Uterus (tissue), 4 donors: ENCODE data around the gene LAIR1. TPM values are rescaled to one million over a fixed set of nuclear protein-coding genes. Genes with fewer than 3 reads are reported as not detected.

Experiments
- DNase-seq, 2 donors: peaks; one replicate each; pipeline ENCODE4 v3.0.0-alpha.2; 2019 to 2020
- H3K27ac ChIP-seq, 2 donors: fragments of 200-600 bp; sonication (generic); 1 replicate in 1 of 2; 2 replicates in 1 of 2; pipeline ENCODE4 v1.5.1; 2016 to 2018
- H3K27me3 ChIP-seq, 2 donors: fragments of 200-600 bp; sonication (generic); one replicate each; pipeline ENCODE4 v1.5.1; 2018 to 2019; ENCODE audit warnings: control low read depth in 1 of 2
- H3K36me3 ChIP-seq, 2 donors: fragments of 200-600 bp; sonication (generic); one replicate each; pipeline ENCODE4 v1.5.1; 2019; ENCODE audit warnings: control low read depth in 1 of 2
- H3K4me1 ChIP-seq, 2 donors: fragments of 200-600 bp; sonication (generic); one replicate each; pipeline ENCODE4 v1.5.1; 2018 to 2019; ENCODE audit warnings: control low read depth in 1 of 2
- H3K4me3 ChIP-seq, 2 donors: fragments of 200-600 bp; sonication (generic); 1 replicate in 1 of 2; 2 replicates in 1 of 2; pipeline ENCODE4 v1.5.1; 2018 to 2019; ENCODE audit warnings: mild to moderate bottlenecking in 1 of 2
- H3K9me3 ChIP-seq, 2 donors: fragments of 200-600 bp; sonication (generic); one replicate each; pipeline ENCODE4 v1.5.1; 2019; ENCODE audit warnings: control low read depth in 1 of 2
- CTCF ChIP-seq, 4 experiments: fragments of 200-600 bp in 2 of 4; fragments of 450-650 bp in 2 of 4; sonication (generic) in 2 of 4; IDR thresholded peaks; one replicate each; pipeline ENCODE4 v1.5.1; 2016 to 2019; ENCODE audit warnings: antibody characterized with exemption in 4 of 4, mild to moderate bottlenecking in 2 of 4, moderate library complexity in 1 of 4
- POLR2A ChIP-seq, 2 donors: fragments of 450-650 bp; IDR thresholded peaks; one replicate each; pipeline ENCODE4 v1.6.1; 2016; ENCODE audit warnings: antibody characterized with exemption in 2 of 2, mild to moderate bottlenecking in 1 of 2, moderate library complexity in 1 of 2
- intact Hi-C: fragments of 100-400 bp; cut with DNase I; formaldehyde crosslinking; loops from one replicate; pipeline ENCODE4 v1.15.1; 2023; ENCODE audit warnings: low total_unique reads
- total RNA-seq, 4 donors: library from RNA; depleted of rRNA in 3 of 4; stranded (reverse); fragments of >200 nt in 3 of 4; gene quantifications; one replicate each; pipeline versions ENCODE4 v1.1.0 to v1.2.4, GENCODE V29; 2014 to 2023
- donor health status: DM: yes; HTN: yes; CAD: no.

LAIR1 gene
- total RNA-seq, 4 donors from 2014 or later = 1.0 to 64.7 (median 9.5) TPM

GRCh38 chr19:54307389-54308020 is 57.2 kb downstream of the LAIR1 start:
- Histone ChIP-seq H3K27me3 (no peaks in the 10 kb centered on the region), H3K36me3 (no peaks in the 10 kb centered on the region), H3K4me1 (no peaks in the 10 kb centered on the region), H3K9me3 (no peaks in the 10 kb centered on the region), H3K27ac (no peak overlapping the region), H3K4me3 (no peak overlapping the region)
- TF ChIP-seq CTCF (IDR thresholded peaks at IDR 0.05) (no peak), POLR2A (IDR thresholded peaks at IDR 0.05) (no peak)
- intact Hi-C loops = no loop called here
- no peak for DNase-seq

GRCh38 chr19:54305141-54305540 is 59.6 kb downstream of the LAIR1 start:
- Histone ChIP-seq H3K4me3 (no peak overlapping the region), H3K4me1 (no peaks in the 10 kb centered on the region), H3K9me3 (no peaks in the 10 kb centered on the region), H3K27me3 (no peaks in the 10 kb centered on the region), H3K27ac (no peak overlapping the region), H3K36me3 (no peaks in the 10 kb centered on the region)
- intact Hi-C loops = no loop called here
- DNase-seq = no peak
- TF ChIP-seq CTCF (IDR thresholded peaks at IDR 0.05) (no peak), POLR2A (IDR thresholded peaks at IDR 0.05) (no peak)

GRCh38 chr19:54302257-54302656 is 62.5 kb downstream of the LAIR1 start:
- intact Hi-C loops = no loop called here
- Histone ChIP-seq H3K27me3 (no peaks in the 10 kb centered on the region), H3K4me3 (no peak overlapping the region), H3K9me3 (no peaks in the 10 kb centered on the region), H3K36me3 (no peaks in the 10 kb centered on the region), H3K4me1 (no peaks in the 10 kb centered on the region), H3K27ac (no peak overlapping the region)
- DNase-seq = no peak
- TF ChIP-seq CTCF (IDR thresholded peaks at IDR 0.05) = no peak
- no peak for TF ChIP-seq POLR2A (IDR thresholded peaks at IDR 0.05)

Other genes with a start within 250 kb of the LAIR1 start
- gene TFPT, start 249.3 kb downstream of the LAIR1 start, total RNA-seq = 10 to 100 TPM in 2 of 4 donors, 1 to 10 TPM in 1, under 1 TPM in 1; 0.88 to 37.1 (median 9.9) TPM
- 10 to 100 TPM; 17.9 to 97.3 (median 52.6) TPM for gene PRPF31, start 249.2 kb downstream of the LAIR1 start, total RNA-seq
- 10 to 100 TPM in 2 of 4 donors, 1 to 10 TPM in 1, under 1 TPM in 1; 0.88 to 41.6 (median 9.9) TPM for gene CNOT3, start 227.2 kb downstream of the LAIR1 start, total RNA-seq
- gene LENG1, start 205.2 kb downstream of the LAIR1 start, total RNA-seq = 10 to 100 TPM in 2 of 4 donors, 1 to 10 TPM in 2; 3.7 to 52.8 (median 23.8) TPM
- 10 to 100 TPM in 1 of 4 donors, 1 to 10 TPM in 2, not detected in 1; 1.3 to 31.0 (median 3.0) TPM for gene TMC4, start 191.8 kb downstream of the LAIR1 start, total RNA-seq
- 10 to 100 TPM in 3 of 4 donors, 1 to 10 TPM in 1; 5.3 to 47.8 (median 19.2) TPM for gene MBOAT7, start 175.4 kb downstream of the LAIR1 start, total RNA-seq
- 10 to 100 TPM; 13.1 to 66.4 (median 32.2) TPM for gene TSEN34, start 173.6 kb downstream of the LAIR1 start, total RNA-seq
- gene RPS9, start 164.1 kb downstream of the LAIR1 start, total RNA-seq = 1,000 to 10,000 TPM; 1,240 to 3,586 (median 2,088) TPM
- 1 to 10 TPM in 2 of 4 donors, not detected in 2; 3.0 to 5.3 TPM for gene LILRB3, start 141.9 kb downstream of the LAIR1 start, total RNA-seq
- gene LILRA6, start 122.1 kb downstream of the LAIR1 start, total RNA-seq = 1 to 10 TPM in 2 of 4 donors, not detected in 2; 1.0 to 1.7 TPM
- gene LILRB5, start 107.7 kb downstream of the LAIR1 start, total RNA-seq = 1 to 10 TPM in 3 of 4 donors, not detected in 1; 3.2 to 3.7 (median 3.7) TPM
- 1 to 10 TPM in 3 of 4 donors, under 1 TPM in 1; 0.41 to 4.2 (median 1.7) TPM for gene LILRB2, start 83.8 kb downstream of the LAIR1 start, total RNA-seq
- gene LILRA5, start 51.8 kb downstream of the LAIR1 start, total RNA-seq = 1 to 10 TPM in 2 of 4 donors, under 1 TPM in 1, not detected in 1; 0.35 to 9.7 (median 2.8) TPM
- not detected for gene LILRA4, start 25.8 kb downstream of the LAIR1 start, total RNA-seq
- gene TTYH1, start 50.5 kb upstream of the LAIR1 start, total RNA-seq = 10 to 100 TPM in 1 of 4 donors, 1 to 10 TPM in 1, not detected in 2; 1.9 to 10.2 TPM
- gene LENG8, start 84.3 kb upstream of the LAIR1 start, total RNA-seq = 100 to 1,000 TPM in 2 of 4 donors, 10 to 100 TPM in 2; 58.1 to 275 (median 91.4) TPM
- gene LENG9, start 98.8 kb upstream of the LAIR1 start, total RNA-seq = 1 to 10 TPM in 3 of 4 donors, not detected in 1; 3.7 to 7.1 (median 3.8) TPM
- gene CDC42EP5, start 108.4 kb upstream of the LAIR1 start, total RNA-seq = 10 to 100 TPM in 2 of 4 donors, 1 to 10 TPM in 2; 1.8 to 39.8 (median 16.1) TPM
- not detected for gene LAIR2, start 137.9 kb upstream of the LAIR1 start, total RNA-seq
- 1 to 10 TPM in 2 of 4 donors, under 1 TPM in 1, not detected in 1; 0.48 to 2.6 (median 1.6) TPM for gene LILRA2, start 208.9 kb upstream of the LAIR1 start, total RNA-seq
- gene LILRA1, start 228.7 kb upstream of the LAIR1 start, total RNA-seq = under 1 TPM in 3 of 4 donors, not detected in 1; 0.21 to 0.91 (median 0.29) TPM